ENCODE measurements around the gene NTF4.
A peak's percentile ranks its signal among the peaks of the same experiment; 100 is the strongest.
"Not testable (repeated sequence)": the region's sequence is repeated elsewhere in the genome, so short reads cannot be mapped to it uniquely, and the experiment has no call there.

Gene NTF4

GRCh38 chr19:49056101-49056901 is 8.3 kb downstream of the NTF4 start:
- peak; percentile 55 for DNase-seq

GRCh38 chr19:49050376-49051033 is 14.1 kb downstream of the NTF4 start:
- DNase-seq: not testable (repeated sequence)

- not testable (repeated sequence) for DNase-seq
Measured at GRCh38 chr19:49049834-49050233, 14.8 kb downstream of the NTF4 start.

- DNase-seq: not testable (repeated sequence)
Measured at GRCh38 chr19:49049011-49049410, 15.6 kb downstream of the NTF4 start, which contains the start of gene CGB8. Gene CGB8 (minus strand): TSS chr19:49049111. CDS start chr19:49048739, 372 bp downstream.

- not testable (repeated sequence) for DNase-seq
Measured at GRCh38 chr19:49043548-49043947, 21.1 kb downstream of the NTF4 start, which contains the start of gene CGB5. Gene CGB5 (plus strand): TSS chr19:49043848. CDS start chr19:49044210, 362 bp downstream.

DNA sequence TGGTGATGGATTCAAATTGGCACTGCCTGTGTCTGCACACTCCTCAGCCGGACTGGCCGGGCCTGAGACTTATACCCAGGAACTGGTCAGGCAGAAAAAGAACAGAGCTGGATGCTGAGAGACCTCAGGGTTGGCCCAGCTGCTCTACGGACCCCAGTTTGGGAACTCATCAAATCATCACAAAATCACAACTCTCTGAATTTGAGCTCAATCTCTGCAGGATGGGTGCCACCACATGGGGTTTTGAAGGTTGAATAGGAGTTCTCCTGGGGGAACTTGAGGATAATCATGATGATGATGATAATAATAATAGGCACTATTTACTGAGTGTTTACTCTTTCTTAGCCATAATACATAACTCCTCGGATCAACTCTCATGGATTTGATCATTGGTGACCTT is 22.0 kb downstream of the NTF4 start:
- not testable (repeated sequence) for DNase-seq

- no peak for DNase-seq
Measured at GRCh38 chr19:49042177-49042576, 22.4 kb downstream of the NTF4 start.

- not testable (repeated sequence) for DNase-seq
Measured at GRCh38 chr19:49039736-49040135, 24.9 kb downstream of the NTF4 start.

GRCh38 chr19:49038557-49039276 is 25.9 kb downstream of the NTF4 start:
- not testable (repeated sequence) for DNase-seq

DNA sequence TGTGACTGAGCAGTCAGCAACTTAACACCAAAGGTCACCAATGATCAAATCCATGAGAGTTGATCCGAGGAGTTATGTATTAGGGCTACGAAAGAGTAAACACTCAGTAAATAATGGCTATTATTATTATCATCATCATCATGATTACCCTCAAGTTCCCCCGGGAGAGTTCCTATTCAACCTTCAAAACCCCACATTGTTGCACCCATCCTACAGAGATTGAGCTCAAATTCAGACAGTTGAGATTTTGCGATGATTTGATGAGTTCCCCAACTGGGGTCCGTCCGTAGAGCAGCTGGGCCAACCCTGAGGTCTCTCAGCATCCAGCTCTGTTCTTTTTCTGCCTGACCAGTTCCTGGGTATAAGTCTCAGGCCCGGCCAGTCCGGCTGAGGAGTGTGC is 26.5 kb downstream of the NTF4 start:
- not testable (repeated sequence) for DNase-seq

- not testable (repeated sequence) for DNase-seq
Measured at GRCh38 chr19:49036815-49037214, 27.8 kb downstream of the NTF4 start, which contains the start of gene CGB1. Gene CGB1 (minus strand): TSS chr19:49036895. CDS start chr19:49036711, 184 bp downstream.

- peak; percentile 40 for DNase-seq
Measured at GRCh38 chr19:49031642-49032301, 32.8 kb downstream of the NTF4 start, which contains the start of gene CGB2. Gene CGB2 (plus strand): TSS chr19:49031890. CDS start chr19:49032096, 206 bp downstream.

GRCh38 chr19:49030323-49030722 is 34.3 kb downstream of the NTF4 start:
- not testable (repeated sequence) for DNase-seq

DNA sequence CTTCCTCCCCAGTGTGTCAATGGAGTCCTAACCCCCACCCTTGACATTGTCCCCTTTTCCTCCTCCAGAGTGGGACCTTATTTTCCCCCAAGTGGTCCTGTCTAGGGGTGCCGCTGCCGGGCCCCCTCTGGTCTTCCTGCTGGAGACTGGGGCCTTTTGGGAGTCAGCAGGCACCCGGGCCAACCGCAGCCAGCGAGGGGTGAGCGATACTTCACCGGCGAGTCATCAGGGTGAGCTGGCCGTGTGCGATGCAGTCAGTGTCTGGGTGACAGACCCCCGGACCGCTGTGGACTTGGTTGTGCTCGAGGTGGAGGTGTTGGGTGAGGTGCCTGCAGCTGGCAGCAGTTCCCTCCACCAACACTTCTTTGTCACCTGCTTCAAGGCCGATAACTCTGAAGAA is 34.9 kb downstream of the NTF4 start:
- not testable (repeated sequence) for DNase-seq

DNA sequence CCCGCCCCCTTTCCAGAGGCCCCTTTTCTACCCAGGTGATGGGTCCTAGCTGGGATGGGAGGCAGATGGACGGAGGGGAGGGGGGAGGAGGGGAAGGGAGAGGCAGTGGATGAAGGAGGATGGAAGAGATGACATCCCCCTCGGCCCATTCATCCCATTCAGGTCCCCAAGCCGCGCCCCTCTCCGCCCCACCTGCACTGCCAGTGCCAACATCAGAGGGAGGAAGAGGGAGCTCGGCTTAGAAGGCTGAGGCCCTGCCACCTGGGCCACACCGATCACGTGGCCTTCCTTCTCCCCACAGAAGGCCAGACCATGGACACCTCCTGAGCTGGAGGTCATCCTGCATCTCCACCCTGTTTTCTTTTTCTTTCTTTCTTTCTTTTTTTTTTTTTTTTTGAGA is 35.9 kb downstream of the NTF4 start:
- not testable (repeated sequence) for DNase-seq

GRCh38 chr19:49025599-49025998 is 39.0 kb downstream of the NTF4 start:
- DNase-seq: not testable (repeated sequence)

DNA sequence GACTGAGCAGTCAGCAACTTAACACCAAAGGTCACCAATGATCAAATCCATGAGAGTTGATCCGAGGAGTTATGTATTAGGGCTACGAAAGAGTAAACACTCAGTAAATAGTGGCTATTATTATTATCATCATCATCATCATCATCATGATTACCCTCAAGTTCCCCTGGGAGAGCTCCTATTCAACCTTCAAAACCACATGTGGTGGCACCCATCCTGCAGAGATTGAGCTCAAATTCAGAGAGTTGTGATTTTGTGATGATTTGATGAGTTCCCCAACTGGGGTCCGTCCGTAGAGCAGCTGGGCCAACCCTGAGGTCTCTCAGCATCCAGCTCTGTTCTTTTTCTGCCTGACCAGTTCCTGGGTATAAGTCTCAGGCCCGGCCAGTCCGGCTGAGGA is 39.5 kb downstream of the NTF4 start:
- DNase-seq: not testable (repeated sequence)

GRCh38 chr19:49024233-49024632 is 40.4 kb downstream of the NTF4 start, which contains the start of gene CGB3:
Gene CGB3 (minus strand): TSS chr19:49024333. CDS start chr19:49023971, 362 bp downstream.
- not testable (repeated sequence) for DNase-seq

DNA sequence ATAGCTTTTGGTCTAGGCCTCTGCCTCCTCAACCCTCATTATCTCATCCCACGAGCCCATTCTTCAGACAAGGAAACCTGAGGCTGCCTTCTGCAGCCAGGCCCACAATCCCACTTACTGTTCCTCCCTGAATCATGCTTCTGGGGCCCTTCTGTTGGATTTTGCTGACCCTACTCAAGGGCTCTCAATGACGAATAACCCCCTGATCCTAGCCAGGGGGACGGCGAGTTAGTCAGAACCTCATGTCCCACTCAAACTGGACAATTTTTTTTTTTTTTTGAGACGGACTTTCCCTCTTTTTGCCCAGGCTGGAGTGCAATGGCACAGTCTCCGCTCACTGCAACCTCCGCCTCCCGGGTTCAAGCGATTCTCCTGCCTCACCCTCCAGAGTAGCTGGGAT is 42.5 kb downstream of the NTF4 start:
- no peak for DNase-seq

GRCh38 chr19:49020931-49021895 is 43.4 kb downstream of the NTF4 start:
- no peak for DNase-seq

DNA sequence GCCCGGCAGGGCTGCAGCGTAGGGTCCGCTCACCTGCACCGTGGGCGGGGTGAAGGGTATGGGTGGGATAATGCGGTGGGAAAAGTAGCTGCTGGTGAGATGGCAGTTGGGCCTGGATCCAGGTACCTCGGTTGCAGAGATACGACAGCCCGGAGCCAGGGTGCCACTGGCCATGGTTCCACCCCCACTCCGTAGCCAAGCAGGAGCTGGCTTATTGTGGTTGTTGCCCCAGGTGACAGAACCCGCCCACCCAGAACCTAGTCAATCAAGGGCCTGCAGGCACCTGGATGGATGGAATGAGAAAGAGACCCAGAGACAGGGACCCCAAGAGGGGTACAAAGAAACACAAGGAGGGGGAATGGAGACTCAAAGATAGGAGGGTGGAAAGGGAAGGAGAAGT is 44.3 kb downstream of the NTF4 start:
- DNase-seq: no peak

All from RPMI8226 (cell line).